ENCODE results near the gene VAV2. TPM values are rescaled to one million over a fixed set of nuclear protein-coding genes. Genes with fewer than 3 reads are reported as not detected.

The VAV2 gene
- total RNA-seq, 1 experiment from 2014 or later, result 30.7 TPM

GRCh38 chr9:133934482-133935232 lies 57.5 kb downstream of the VAV2 start:
- CTCF ChIA-PET, result interaction anchor here (0.6 kb wide), 2 partner anchors 17 to 1784 kb away, joined by 3 to 4 read pairs; no protein-coding TSS in a partner anchor
- H3K4me3 Mint-ChIP-seq (ENCODE audit: low read depth, unreplicated experiment), result no peak overlapping the region
- H3K27ac Mint-ChIP-seq (ENCODE audit: unreplicated experiment), result no peak overlapping the region
- peaks cover 8% of the 10 kb centered on the region for H3K4me1 Mint-ChIP-seq (ENCODE audit: low read depth, unreplicated experiment)
- no TSS peak for BruUV-seq (replicated peaks)
- DNase-seq, result no peak
- TF ChIP-seq CTCF (IDR thresholded peaks at IDR 0.05; ENCODE audit: unreplicated experiment), result no peak
- peaks cover 23% of the 10 kb centered on the region for H3K36me3 Mint-ChIP-seq (ENCODE audit: insufficient read depth, unreplicated experiment)
- intact Hi-C loops (cut with micrococcal nuclease; ENCODE audit: unreplicated experiment), result no loop called here
- H3K9me3 Mint-ChIP-seq (ENCODE audit: low read depth, unreplicated experiment), result peaks cover 5% of the 10 kb centered on the region
- no peaks in the 10 kb centered on the region for H3K27me3 Mint-ChIP-seq (ENCODE audit: unreplicated experiment)

GRCh38 chr9:133933426-133934026 lies 58.6 kb downstream of the VAV2 start:
- CTCF ChIA-PET, result interaction anchor here (0.8 kb wide), 1 partner anchor 118 kb away, joined by 8 read pairs; no protein-coding TSS in a partner anchor
- no peak for TF ChIP-seq CTCF (IDR thresholded peaks at IDR 0.05; ENCODE audit: unreplicated experiment)
- Mint-ChIP-seq H3K9me3 (ENCODE audit: low read depth, unreplicated experiment) (peaks cover 5% of the 10 kb centered on the region), H3K27me3 (ENCODE audit: unreplicated experiment) (no peaks in the 10 kb centered on the region), H3K4me3 (ENCODE audit: low read depth, unreplicated experiment) (no peak overlapping the region), H3K36me3 (ENCODE audit: insufficient read depth, unreplicated experiment) (peaks cover 25% of the 10 kb centered on the region), H3K27ac (ENCODE audit: unreplicated experiment) (peak overlapping the region; percentile 19), H3K4me1 (ENCODE audit: low read depth, unreplicated experiment) (peaks cover 11% of the 10 kb centered on the region)
- intact Hi-C loops (cut with micrococcal nuclease; ENCODE audit: unreplicated experiment), result no loop called here
- no peak for DNase-seq
- BruUV-seq (replicated peaks), result no TSS peak

- DNase-seq, result no peak
- CTCF ChIA-PET, result interaction anchor here (0.8 kb wide), 1 partner anchor 117 kb away, joined by 8 read pairs; no protein-coding TSS in a partner anchor
- H3K4me3 Mint-ChIP-seq (ENCODE audit: low read depth, unreplicated experiment), result no peak overlapping the region
- no peak for TF ChIP-seq CTCF (IDR thresholded peaks at IDR 0.05; ENCODE audit: unreplicated experiment)
- H3K9me3 Mint-ChIP-seq (ENCODE audit: low read depth, unreplicated experiment), result peaks cover 5% of the 10 kb centered on the region
- H3K36me3 Mint-ChIP-seq (ENCODE audit: insufficient read depth, unreplicated experiment), result peaks cover 32% of the 10 kb centered on the region
- H3K4me1 Mint-ChIP-seq (ENCODE audit: low read depth, unreplicated experiment), result peaks cover 20% of the 10 kb centered on the region
- H3K27ac Mint-ChIP-seq (ENCODE audit: unreplicated experiment), result no peak overlapping the region
- intact Hi-C loops (cut with micrococcal nuclease; ENCODE audit: unreplicated experiment), result no loop called here
- no TSS peak for BruUV-seq (replicated peaks)
- no peaks in the 10 kb centered on the region for H3K27me3 Mint-ChIP-seq (ENCODE audit: unreplicated experiment)
Measured at GRCh38 chr9:133932633-133933032, 59.5 kb downstream of the VAV2 start.

GRCh38 chr9:133932181-133932580 lies 59.9 kb downstream of the VAV2 start:
- H3K36me3 Mint-ChIP-seq (ENCODE audit: insufficient read depth, unreplicated experiment), result peaks cover 35% of the 10 kb centered on the region
- DNase-seq, result no peak
- no peak overlapping the region for H3K4me3 Mint-ChIP-seq (ENCODE audit: low read depth, unreplicated experiment)
- peaks cover 24% of the 10 kb centered on the region for H3K4me1 Mint-ChIP-seq (ENCODE audit: low read depth, unreplicated experiment)
- H3K27ac Mint-ChIP-seq (ENCODE audit: unreplicated experiment), result no peak overlapping the region
- CTCF ChIA-PET, result interaction anchor here (0.6 kb wide), 1 partner anchor 622 kb away, joined by 3 read pairs; no protein-coding TSS in a partner anchor
- peaks cover 5% of the 10 kb centered on the region for H3K9me3 Mint-ChIP-seq (ENCODE audit: low read depth, unreplicated experiment)
- intact Hi-C loops (cut with micrococcal nuclease; ENCODE audit: unreplicated experiment), result no loop called here
- BruUV-seq (replicated peaks), result no TSS peak
- no peak for TF ChIP-seq CTCF (IDR thresholded peaks at IDR 0.05; ENCODE audit: unreplicated experiment)
- H3K27me3 Mint-ChIP-seq (ENCODE audit: unreplicated experiment), result no peaks in the 10 kb centered on the region

All from Calu3 (cell line).